B cell (primary cell): ENCODE measurements around the gene ATP6V1B1. TPM values are rescaled to one million over a fixed set of nuclear protein-coding genes. Genes with fewer than 3 reads are reported as not detected.

ENCODE experiments used
- ATAC-seq: fragments of 200-7000 bp; cut with Tn5 transposase; one replicate; pipeline ENCODE4 v1.10.0; 2021; ENCODE audit warnings: low read depth, mild to moderate bottlenecking, moderate number of reproducible peaks, moderate library complexity
- CTCF ChIA-PET: fragments of 350-600 bp; sonication (Branson Sonifier 250); formaldehyde crosslinking; loops from one replicate; lab custom pipeline; 2021; ENCODE audit warnings: antibody characterized with exemption, inconsistent platforms; lab: Charles Lee
- POLR2A ChIA-PET: fragments of 350-600 bp; sonication (Branson Sonifier 250); formaldehyde crosslinking; loops from one replicate; lab custom pipeline; 2021; ENCODE audit warnings: antibody characterized with exemption; lab: Charles Lee
- DNase-seq: peaks from one replicate; pipeline ENCODE4 v3.0.0; 2013
- H2AFZ ChIP-seq: 2 replicates; pipeline ENCODE4 v1.6.1; 2012; ENCODE audit warnings: mild to moderate bottlenecking, low read depth, low read length; ENCODE audit not compliant: insufficient read depth, poor library complexity, severe bottlenecking
- H3K27ac ChIP-seq, 2 donors: 1 replicate in 1 of 2; 2 replicates in 1 of 2; pipeline ENCODE4 v1.5.1; 2012 to 2013; ENCODE audit warnings: low read length in 2 of 2, mild to moderate bottlenecking in 2 of 2, moderate library complexity in 1 of 2
- H3K27me3 ChIP-seq, 4 experiments: fragments of 200-600 bp in 1 of 4; sonication (generic) in 1 of 4; replicated peaks in 1 of 4; 1 replicate in 2 of 4; 2 replicates in 2 of 4; pipeline versions ENCODE4 v1.6.1 to v1.7.0; 2013 to 2016; ENCODE audit warnings: low read length in 3 of 4, mild to moderate bottlenecking in 2 of 4, mixed read lengths in 1 of 4, moderate library complexity in 1 of 4; ENCODE audit not compliant: insufficient read depth in 4 of 4, control insufficient read depth in 3 of 4; ENCODE audit errors: control extremely low read depth in 1 of 4
- H3K36me3 ChIP-seq, 2 experiments: replicated peaks in 1 of 2; 1 replicate in 1 of 2; 2 replicates in 1 of 2; pipeline versions ENCODE4 v1.6.1 to v1.7.1; 2013; ENCODE audit warnings: low read length in 1 of 2; ENCODE audit not compliant: insufficient read depth in 2 of 2, control insufficient read depth in 1 of 2; ENCODE audit errors: control extremely low read depth in 1 of 2, extremely low read depth in 1 of 2
- H3K4me1 ChIP-seq, 2 donors: fragments of 200-600 bp in 1 of 2; sonication (generic) in 1 of 2; 1 replicate in 1 of 2; 2 replicates in 1 of 2; pipeline versions ENCODE4 v1.5.1 to v1.6.1; 2013 to 2017; ENCODE audit warnings: low read length in 2 of 2; ENCODE audit not compliant: control insufficient read depth in 2 of 2, insufficient read depth in 2 of 2
- H3K4me2 ChIP-seq: replicated peaks from 2 replicates; pipeline ENCODE3; 2012; ENCODE audit warnings: mild to moderate bottlenecking, low read depth, low read length; ENCODE audit not compliant: poor library complexity, severe bottlenecking
- H3K4me3 ChIP-seq, 5 experiments: fragments of 200-600 bp in 1 of 5; sonication (generic) in 1 of 5; 1 replicate in 3 of 5; 2 replicates in 2 of 5; pipeline versions ENCODE4 v1.5.1 to v1.7.0; 2011 to 2016; ENCODE audit warnings: low read length in 4 of 5, mild to moderate bottlenecking in 4 of 5, low read depth in 2 of 5, control low read depth in 1 of 5, moderate library complexity in 1 of 5; ENCODE audit not compliant: insufficient read depth in 1 of 5; ENCODE audit errors: control extremely low read depth in 1 of 5, extremely low read depth in 1 of 5
- H3K79me2 ChIP-seq: fragments of 200-600 bp; sonication (generic); one replicate; pipeline ENCODE4 v1.6.0; 2016; ENCODE audit warnings: low read length; ENCODE audit not compliant: control insufficient read depth, insufficient read depth
- H3K9ac ChIP-seq: fragments of 200-600 bp; sonication (generic); 2 replicates; pipeline ENCODE4 v1.6.1; 2017; ENCODE audit warnings: mild to moderate bottlenecking, low read length, moderate library complexity
- H3K9me3 ChIP-seq, 3 donors: one replicate each; pipeline versions ENCODE4 v1.6.1 to v1.7.1; 2013; ENCODE audit warnings: low read length in 2 of 3; ENCODE audit not compliant: control insufficient read depth in 2 of 3, insufficient read depth in 1 of 3; ENCODE audit errors: control extremely low read depth in 1 of 3
- H4K20me1 ChIP-seq: 2 replicates; pipeline ENCODE4 v1.6.0; 2012; ENCODE audit warnings: mild to moderate bottlenecking, low read length; ENCODE audit not compliant: insufficient read depth, control insufficient read depth, poor library complexity, severe bottlenecking
- H3K27ac Mint-ChIP-seq: one replicate; pipeline ENCODE4 v1.8.0; 2021; ENCODE audit warnings: mixed read lengths
- H3K27me3 Mint-ChIP-seq: one replicate; pipeline ENCODE4 v1.8.0; 2021; ENCODE audit warnings: mixed read lengths
- H3K4me1 Mint-ChIP-seq: one replicate; pipeline ENCODE4 v1.8.0; 2021; ENCODE audit warnings: mixed read lengths
- H3K4me3 Mint-ChIP-seq: one replicate; pipeline ENCODE4 v1.8.0; 2021; ENCODE audit warnings: mixed read lengths
- H3K9me3 Mint-ChIP-seq: one replicate; pipeline ENCODE4 v1.8.0; 2022; ENCODE audit warnings: mixed read lengths; ENCODE audit not compliant: insufficient read depth
- CTCF ChIP-seq: fragments of 200-600 bp; IDR thresholded peaks from one replicate; pipeline ENCODE4 v1.8.0; 2022; ENCODE audit warnings: antibody characterized with exemption, mild to moderate bottlenecking
- EZH2 ChIP-seq: IDR thresholded peaks from 2 replicates; pipeline ENCODE4 v1.6.1; 2012; ENCODE audit warnings: borderline replicate concordance, low read depth, mild to moderate bottlenecking, moderate library complexity, low read length; ENCODE audit not compliant: insufficient read depth, poor library complexity, severe bottlenecking
- WGBS: methylation state at CpG from one replicate; pipeline ENCODE4 v1.1.5; 2013; ENCODE audit warnings: missing lambda C conversion rate; ENCODE audit not compliant: insufficient coverage; 5-methylcytosine and 5-hydroxymethylcytosine counted together
- intact Hi-C: fragments of 100-400 bp; cut with micrococcal nuclease; formaldehyde crosslinking; loops from one replicate; pipeline ENCODE4 v1.10.0; 2022
- polyA plus RNA-seq: library from polyadenylated mRNA; depleted of rRNA; stranded (reverse); fragments of >200 nt; gene quantifications from 2 replicates; pipeline ENCODE4 v1.2.3, GENCODE V29; 2012
- total RNA-seq, 2 donors: library from RNA; stranded (reverse); fragments of 120-200 nt in 1 of 2; gene quantifications; 1 replicate in 1 of 2; 2 replicates in 1 of 2; pipeline versions ENCODE4 v1.2.3 to v1.2.4, GENCODE V29; 2013 to 2022

Gene ATP6V1B1
- total and polyA plus RNA-seq, 2 donors (not counting 1 experiment from before 2014, with no cell fraction given): not detected

GRCh38 chr2:70904371-70905216 is 31.1 kb upstream of the ATP6V1B1 start:
- Mint-ChIP-seq H3K27me3 (peaks cover 65% of the 10 kb centered on the region), H3K9me3 (no peaks in the 10 kb centered on the region), H3K4me3 (no peak overlapping the region), H3K27ac (no peak overlapping the region), H3K4me1 (peaks cover 30% of the 10 kb centered on the region)
- Histone ChIP-seq H3K27me3 (peaks cover 0 to 86% (median 63%) of the 10 kb centered on the region in 4 experiments), H3K36me3 (no peaks in the 10 kb centered on the region), H3K4me1 (peaks cover 35 to 38% of the 10 kb centered on the region in 2 donors), H3K4me2 (no peak overlapping the region), H3K79me2 (no peaks in the 10 kb centered on the region), H2AFZ (no peak overlapping the region), H4K20me1 (no peaks in the 10 kb centered on the region), H3K27ac (no peak overlapping the region), H3K9ac (no peak overlapping the region), H3K9me3 (peaks cover 0 to 32% (median 0%) of the 10 kb centered on the region in 3 donors), H3K4me3 (no peak overlapping the region)
- DNase-seq (peak; percentile 25), ATAC-seq (no peak)
- 17% methylated on average over 53 of the region's 56 CpGs for WGBS
- CTCF ChIA-PET: no interaction called here
- POLR2A ChIA-PET: no interaction called here
- TF ChIP-seq CTCF: no peak
- no peak for TF ChIP-seq EZH2
- intact Hi-C loops: no loop called here
